Activated naive CD4-positive, alpha-beta T cell treated with anti-CD3 and anti-CD28 coated beads for 36 hours (primary cell): ENCODE data around the gene EDN2. TPM values are rescaled to one million over a fixed set of nuclear protein-coding genes. Genes with fewer than 3 reads are reported as not detected.

ENCODE experiments used
- CTCF ChIA-PET: fragments of 350-600 bp; sonication (Branson Sonifier 250); formaldehyde crosslinking; loops from one replicate; lab custom pipeline; 2021; ENCODE audit warnings: antibody characterized with exemption; lab: Charles Lee
- DNase-seq: peaks from one replicate; pipeline ENCODE4 v3.0.0-alpha.2; 2020
- H3K27ac Mint-ChIP-seq: one replicate; pipeline ENCODE4 v1.8.0; 2021; ENCODE audit warnings: mild to moderate bottlenecking, mixed read lengths
- H3K27me3 Mint-ChIP-seq: one replicate; pipeline ENCODE4 v1.8.0; 2021; ENCODE audit warnings: low read depth, mixed read lengths
- H3K36me3 Mint-ChIP-seq: one replicate; pipeline ENCODE4 v1.8.0; 2021; ENCODE audit warnings: low read depth, mixed read lengths
- H3K4me1 Mint-ChIP-seq: one replicate; pipeline ENCODE4 v1.8.0; 2021; ENCODE audit warnings: low read depth, mixed read lengths
- H3K4me3 Mint-ChIP-seq: one replicate; pipeline ENCODE4 v1.8.0; 2021; ENCODE audit warnings: mild to moderate bottlenecking, moderate library complexity, mixed read lengths
- H3K9me3 Mint-ChIP-seq: one replicate; pipeline ENCODE4 v1.8.0; 2021; ENCODE audit warnings: mixed read lengths
- intact Hi-C: fragments of 100-400 bp; cut with micrococcal nuclease; formaldehyde crosslinking; loops from one replicate; pipeline ENCODE4 v1.15.1; 2023
- total RNA-seq, 2 experiments: library from RNA; stranded (reverse); gene quantifications; one replicate each; pipeline ENCODE4 v1.2.3, GENCODE V29; 2021

Gene EDN2
- total RNA-seq, 2 experiments from 2014 or later, result not detected

DNA sequence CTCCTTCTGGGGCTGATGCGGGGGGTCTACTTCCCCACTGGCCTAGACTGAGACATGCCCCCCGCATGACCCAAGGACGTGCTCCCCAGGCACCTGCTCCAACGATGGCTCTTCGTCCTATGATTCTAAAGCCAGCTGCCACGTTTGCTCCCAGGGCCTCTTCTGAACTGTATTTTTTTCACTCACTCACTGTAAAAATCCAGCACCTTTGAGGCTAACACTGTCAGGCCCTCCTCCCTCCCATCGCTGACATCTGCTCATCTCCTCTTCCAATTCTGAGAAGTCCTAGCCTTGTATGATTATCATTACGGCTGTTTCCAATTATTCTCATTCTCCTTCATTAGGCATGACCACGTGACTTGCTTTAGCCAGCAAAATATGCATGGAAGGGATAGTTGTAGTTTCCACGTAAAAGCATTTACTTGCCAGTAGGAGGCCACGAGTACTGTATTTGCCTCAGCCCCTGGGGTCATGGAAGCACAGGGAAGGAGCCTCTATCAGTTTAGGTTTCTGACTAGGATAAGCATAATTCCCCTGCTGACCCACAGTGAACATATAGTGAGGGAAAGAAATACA is 19.1 kb upstream of the EDN2 start:
- intact Hi-C loops, result no loop called here
- H3K36me3 Mint-ChIP-seq, result no peaks in the 10 kb centered on the region
- H3K9me3 Mint-ChIP-seq, result no peaks in the 10 kb centered on the region
- CTCF ChIA-PET, result interaction anchor here (1.5 kb wide), 1 partner anchor 12 kb away, joined by 3 read pairs; no protein-coding TSS in a partner anchor
- no peaks in the 10 kb centered on the region for H3K4me1 Mint-ChIP-seq
- no peak overlapping the region for H3K27ac Mint-ChIP-seq
- H3K27me3 Mint-ChIP-seq, result no peaks in the 10 kb centered on the region
- DNase-seq, result no peak
- H3K4me3 Mint-ChIP-seq, result no peak overlapping the region

DNA sequence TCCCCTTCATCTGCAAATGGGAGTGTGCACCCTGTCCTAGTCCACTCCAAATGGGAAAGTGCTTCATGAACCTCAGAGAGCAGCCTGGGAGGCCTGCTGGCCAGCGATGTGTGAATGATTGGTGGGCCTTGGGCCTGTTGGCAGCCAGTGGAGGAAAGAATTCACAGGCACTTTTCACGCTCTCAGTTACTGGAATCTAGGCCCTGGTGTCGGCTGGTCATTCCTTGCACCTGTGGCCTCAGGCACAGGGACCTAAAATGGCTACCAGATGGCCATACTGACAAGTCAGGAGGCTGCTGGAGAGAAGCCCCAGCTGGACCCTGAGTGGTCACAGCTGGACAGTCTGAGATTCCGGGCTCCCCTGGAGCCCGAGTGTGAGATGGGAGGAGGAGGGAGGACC is 18.4 kb upstream of the EDN2 start:
- intact Hi-C loops, result no loop called here
- Mint-ChIP-seq H3K36me3 (no peaks in the 10 kb centered on the region), H3K27me3 (no peaks in the 10 kb centered on the region), H3K9me3 (no peaks in the 10 kb centered on the region), H3K4me3 (no peak overlapping the region), H3K27ac (no peak overlapping the region), H3K4me1 (no peaks in the 10 kb centered on the region)
- no peak for DNase-seq
- CTCF ChIA-PET, result interaction anchor here (1.5 kb wide), 1 partner anchor 11 kb away, joined by 3 read pairs; no protein-coding TSS in a partner anchor

DNA sequence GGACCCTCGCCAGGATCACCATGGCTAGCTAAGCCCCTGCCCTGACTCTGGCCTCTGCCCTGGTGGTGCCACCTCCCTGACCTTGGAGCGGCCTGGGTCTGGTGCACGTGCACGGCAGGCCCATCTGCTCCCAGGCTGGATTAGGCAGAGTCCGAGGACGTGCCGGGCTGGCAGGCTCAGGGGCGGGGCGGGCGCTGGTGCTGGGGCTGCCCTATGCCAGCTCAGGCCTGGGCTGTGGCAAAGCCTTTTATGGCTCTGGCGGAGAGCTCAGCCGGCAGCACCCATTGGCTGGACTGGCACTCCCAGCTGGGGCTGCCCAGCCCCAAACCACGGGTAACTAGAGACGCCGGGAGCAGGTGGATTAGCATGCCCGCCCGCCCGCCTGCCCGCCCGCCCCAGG is 17.1 kb upstream of the EDN2 start:
- no peak for DNase-seq
- intact Hi-C loops, result no loop called here
- H3K27ac Mint-ChIP-seq, result no peak overlapping the region
- H3K27me3 Mint-ChIP-seq, result peaks cover 3% of the 10 kb centered on the region
- no peaks in the 10 kb centered on the region for H3K9me3 Mint-ChIP-seq
- H3K4me3 Mint-ChIP-seq, result no peak overlapping the region
- CTCF ChIA-PET, result interaction anchor here (1.0 kb wide), 2 partner anchors 12 to 14 kb away, joined by 4 read pairs; no protein-coding TSS in a partner anchor
- no peaks in the 10 kb centered on the region for H3K36me3 Mint-ChIP-seq
- H3K4me1 Mint-ChIP-seq, result peaks cover 1% of the 10 kb centered on the region

DNA sequence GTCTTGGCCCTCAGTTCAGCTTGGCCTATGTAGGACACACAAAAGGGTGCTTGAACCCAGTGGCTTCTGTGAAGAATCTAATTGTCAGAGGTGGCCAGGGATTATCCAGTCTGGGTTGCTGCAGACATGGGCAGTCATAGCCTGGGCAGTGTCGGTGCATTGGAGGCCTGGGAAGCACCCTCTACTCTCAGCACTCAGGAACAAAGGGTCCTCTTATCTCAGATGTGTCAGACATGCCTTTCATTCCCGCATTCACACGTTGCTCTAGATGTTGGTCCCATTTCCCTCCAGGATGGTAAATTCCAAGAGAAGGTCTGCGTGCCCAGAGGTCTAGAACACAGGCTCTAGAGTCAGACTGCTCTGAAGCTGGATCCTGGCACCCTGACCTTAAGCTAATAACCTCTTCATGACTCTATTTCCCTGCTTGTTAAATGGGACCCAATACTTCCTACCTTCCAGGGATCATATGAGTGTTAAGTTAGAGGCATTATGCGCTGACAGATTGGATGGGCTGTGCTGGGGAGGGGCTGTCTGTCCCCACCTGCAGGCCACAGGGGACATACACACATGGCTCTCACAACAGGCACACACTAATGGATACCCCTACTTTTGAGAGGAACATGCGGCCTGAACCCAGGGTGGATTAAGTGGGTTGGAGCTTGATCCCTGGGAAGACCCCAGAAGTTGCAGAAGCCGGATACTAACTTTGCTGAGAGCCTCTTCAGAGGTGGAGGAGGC is 16.5 kb upstream of the EDN2 start:
- Mint-ChIP-seq H3K4me1 (peaks cover 1% of the 10 kb centered on the region), H3K4me3 (no peak overlapping the region)
- CTCF ChIA-PET, result interaction anchor here (1.0 kb wide), 1 partner anchor 13 kb away, joined by 4 read pairs; no protein-coding TSS in a partner anchor

DNA sequence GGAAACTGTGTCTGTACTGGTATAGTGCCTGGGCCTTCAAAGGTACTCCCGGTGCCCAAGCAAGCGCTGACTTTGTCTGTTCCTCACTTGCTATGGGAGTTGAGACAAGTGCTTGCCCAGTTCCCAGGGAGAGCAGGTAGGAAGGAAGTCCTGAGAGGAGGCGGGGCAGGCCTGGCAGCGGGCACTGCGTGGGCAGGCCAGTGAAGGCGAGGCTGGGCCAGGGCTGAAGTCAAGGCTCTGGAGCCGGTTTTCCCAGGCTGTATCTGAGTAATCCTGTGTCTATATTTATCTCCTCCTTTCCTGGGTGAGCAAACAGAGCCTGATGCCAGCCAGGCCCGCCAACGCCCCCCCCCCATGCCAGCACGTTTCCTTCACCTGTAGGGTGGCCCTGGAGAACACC is 15.9 kb upstream of the EDN2 start:
- CTCF ChIA-PET, result no interaction called here
- Mint-ChIP-seq H3K27me3 (peaks cover 8% of the 10 kb centered on the region), H3K9me3 (no peaks in the 10 kb centered on the region), H3K27ac (no peak overlapping the region), H3K4me1 (peaks cover 7% of the 10 kb centered on the region), H3K4me3 (no peak overlapping the region), H3K36me3 (no peaks in the 10 kb centered on the region)
- no peak for DNase-seq
- intact Hi-C loops, result no loop called here

More for the DNA sequence above, 16.5 kb upstream of the EDN2 start:
- Mint-ChIP-seq H3K9me3 (no peaks in the 10 kb centered on the region), H3K36me3 (no peaks in the 10 kb centered on the region), H3K27me3 (peaks cover 3% of the 10 kb centered on the region), H3K27ac (no peak overlapping the region)
- no peak for DNase-seq
- intact Hi-C loops, result no loop called here

DNA sequence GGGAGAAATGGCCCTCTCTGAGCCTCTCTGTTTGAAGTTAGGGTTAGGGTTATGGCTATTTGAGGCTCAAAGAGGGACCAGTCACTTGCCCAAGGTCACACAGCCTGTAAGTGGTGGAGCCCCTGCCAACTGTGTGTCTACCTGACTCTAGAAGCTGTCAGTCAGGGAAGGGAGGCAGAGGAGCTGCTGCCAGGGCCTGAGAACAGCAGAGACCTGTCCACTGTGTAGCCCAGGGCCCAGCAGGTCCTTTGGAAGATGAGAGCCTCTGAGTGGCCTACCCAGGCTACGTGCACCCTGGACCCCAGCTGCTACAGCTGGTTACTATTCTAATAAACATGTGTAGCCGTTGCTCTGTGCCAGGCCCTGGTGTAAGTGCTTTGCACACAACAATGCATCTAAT is 15.1 kb upstream of the EDN2 start:
- intact Hi-C loops, result loop anchor here (5.0 kb wide), 1 partner anchor 308 kb away; no protein-coding TSS in a partner anchor
- no peak for DNase-seq
- peaks cover 7% of the 10 kb centered on the region for H3K4me1 Mint-ChIP-seq
- H3K27me3 Mint-ChIP-seq, result peaks cover 15% of the 10 kb centered on the region
- CTCF ChIA-PET, result no interaction called here
- no peaks in the 10 kb centered on the region for H3K9me3 Mint-ChIP-seq
- H3K4me3 Mint-ChIP-seq, result no peak overlapping the region
- no peaks in the 10 kb centered on the region for H3K36me3 Mint-ChIP-seq
- H3K27ac Mint-ChIP-seq, result no peak overlapping the region

DNA sequence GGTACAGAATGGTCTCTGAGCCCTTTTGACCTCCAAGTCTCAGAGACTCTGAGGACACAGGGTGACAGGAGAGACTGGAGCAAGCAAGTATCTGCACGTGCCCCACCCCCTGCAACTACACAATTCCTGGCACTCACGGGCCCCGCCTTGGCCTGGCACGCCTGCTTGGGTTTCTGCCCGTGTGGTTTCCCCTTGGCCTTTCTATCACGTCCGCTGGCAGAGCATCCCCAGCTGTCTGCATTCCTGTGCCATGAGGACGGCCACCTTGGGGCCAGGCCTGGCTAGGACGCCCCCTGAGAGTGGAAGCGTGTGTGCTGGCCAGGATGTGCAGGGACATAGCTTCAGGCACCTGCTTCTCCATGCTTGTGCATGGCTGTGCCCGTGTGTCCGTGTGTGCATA is 14.3 kb upstream of the EDN2 start:
- no peak overlapping the region for H3K27ac Mint-ChIP-seq
- intact Hi-C loops, result loop anchor here (5.0 kb wide), 1 partner anchor 308 kb away; no protein-coding TSS in a partner anchor
- CTCF ChIA-PET, result no interaction called here
- peaks cover 17% of the 10 kb centered on the region for H3K27me3 Mint-ChIP-seq
- H3K36me3 Mint-ChIP-seq, result no peaks in the 10 kb centered on the region
- H3K4me3 Mint-ChIP-seq, result no peak overlapping the region
- H3K9me3 Mint-ChIP-seq, result no peaks in the 10 kb centered on the region
- no peak for DNase-seq
- peaks cover 7% of the 10 kb centered on the region for H3K4me1 Mint-ChIP-seq

DNA sequence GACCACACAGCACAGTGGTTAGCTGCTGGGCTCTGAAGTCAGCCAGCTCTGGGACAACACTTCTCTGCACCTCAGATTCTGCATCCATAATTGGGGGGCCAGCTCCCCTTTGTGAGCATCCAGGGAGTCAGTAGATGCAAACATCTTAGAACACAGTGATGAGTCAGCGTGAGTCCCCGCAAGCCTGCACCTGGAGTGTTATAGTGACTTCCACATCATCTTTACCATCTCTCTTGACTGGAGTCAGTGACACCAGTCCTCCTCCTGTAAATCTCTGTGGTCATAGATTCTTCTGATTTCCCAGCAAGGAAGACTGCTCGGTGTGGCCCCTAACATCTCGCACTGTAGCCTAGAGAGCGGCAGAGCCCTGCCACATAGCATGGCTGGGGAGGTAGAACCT is 13.9 kb upstream of the EDN2 start:
- Mint-ChIP-seq H3K27ac (no peak overlapping the region), H3K9me3 (no peaks in the 10 kb centered on the region), H3K36me3 (no peaks in the 10 kb centered on the region), H3K4me3 (no peak overlapping the region), H3K4me1 (peaks cover 7% of the 10 kb centered on the region), H3K27me3 (peaks cover 17% of the 10 kb centered on the region)
- intact Hi-C loops, result loop anchor here (5.0 kb wide), 1 partner anchor 309 kb away; no protein-coding TSS in a partner anchor
- CTCF ChIA-PET, result no interaction called here
- DNase-seq, result no peak

DNA sequence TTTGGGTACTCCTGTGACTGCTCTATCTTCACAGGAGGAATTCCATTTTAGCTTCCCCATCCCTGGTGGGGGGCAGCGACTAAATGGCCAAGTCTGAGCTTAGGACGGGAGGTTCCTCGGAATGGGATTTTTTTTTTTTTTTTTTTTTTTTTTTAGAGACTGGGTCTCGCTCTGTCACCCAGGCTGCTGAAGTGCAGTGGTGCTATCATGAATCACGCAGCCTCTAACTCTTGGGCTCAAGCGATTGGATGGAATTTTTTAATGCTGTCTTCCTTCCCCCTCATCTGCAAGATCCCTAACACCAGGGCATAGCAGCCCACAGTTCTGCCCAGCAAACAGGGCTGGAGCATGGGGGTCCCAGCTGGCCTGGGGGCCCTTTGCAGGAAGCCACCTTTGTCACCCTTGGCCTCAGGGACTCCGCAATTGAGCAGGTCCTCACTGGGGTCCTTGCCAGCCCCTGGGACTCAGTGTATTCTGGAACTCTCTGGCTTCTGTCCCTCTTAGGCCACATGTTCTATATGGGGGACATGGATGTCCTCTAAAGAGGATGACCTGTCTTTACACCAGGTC is 13.1 kb upstream of the EDN2 start:
- Mint-ChIP-seq H3K27me3 (peaks cover 17% of the 10 kb centered on the region), H3K4me1 (peaks cover 7% of the 10 kb centered on the region), H3K36me3 (no peaks in the 10 kb centered on the region), H3K9me3 (no peaks in the 10 kb centered on the region), H3K27ac (no peak overlapping the region), H3K4me3 (no peak overlapping the region)
- DNase-seq, result no peak
- intact Hi-C loops, result loop anchor here (5.0 kb wide), 1 partner anchor 310 kb away; no protein-coding TSS in a partner anchor
- CTCF ChIA-PET, result no interaction called here

DNA sequence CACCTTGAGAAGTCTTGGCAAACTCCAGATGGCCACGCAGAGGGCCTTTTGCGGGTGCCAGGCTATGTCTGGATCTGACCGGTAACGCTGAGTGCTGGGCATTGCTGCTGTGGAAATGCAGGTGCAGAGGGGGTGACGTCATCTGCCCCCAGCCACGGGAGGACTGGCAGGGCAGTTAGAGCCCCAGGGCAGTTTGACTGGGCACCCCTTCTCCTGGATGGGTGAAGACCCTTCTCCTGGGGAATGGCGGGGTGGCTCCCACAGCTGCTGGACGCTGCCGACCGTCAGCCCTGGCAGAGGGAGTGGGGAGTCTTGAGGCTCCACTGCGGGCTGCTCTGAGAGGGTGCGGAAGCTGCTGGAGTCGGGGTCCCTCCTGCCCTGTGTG is 12.6 kb upstream of the EDN2 start:
- CTCF ChIA-PET, result interaction anchor here (0.7 to 1.3 kb wide), 2 partner anchors 77 to 677 kb away, joined by 3 to 4 read pairs; no protein-coding TSS in a partner anchor
- no peaks in the 10 kb centered on the region for H3K9me3 Mint-ChIP-seq
- DNase-seq, result no peak
- H3K4me3 Mint-ChIP-seq, result no peak overlapping the region
- intact Hi-C loops, result loop anchor here (5.0 kb wide), 1 partner anchor 310 kb away; no protein-coding TSS in a partner anchor
- no peaks in the 10 kb centered on the region for H3K36me3 Mint-ChIP-seq
- H3K27ac Mint-ChIP-seq, result no peak overlapping the region
- H3K27me3 Mint-ChIP-seq, result peaks cover 17% of the 10 kb centered on the region
- peaks cover 7% of the 10 kb centered on the region for H3K4me1 Mint-ChIP-seq

DNA sequence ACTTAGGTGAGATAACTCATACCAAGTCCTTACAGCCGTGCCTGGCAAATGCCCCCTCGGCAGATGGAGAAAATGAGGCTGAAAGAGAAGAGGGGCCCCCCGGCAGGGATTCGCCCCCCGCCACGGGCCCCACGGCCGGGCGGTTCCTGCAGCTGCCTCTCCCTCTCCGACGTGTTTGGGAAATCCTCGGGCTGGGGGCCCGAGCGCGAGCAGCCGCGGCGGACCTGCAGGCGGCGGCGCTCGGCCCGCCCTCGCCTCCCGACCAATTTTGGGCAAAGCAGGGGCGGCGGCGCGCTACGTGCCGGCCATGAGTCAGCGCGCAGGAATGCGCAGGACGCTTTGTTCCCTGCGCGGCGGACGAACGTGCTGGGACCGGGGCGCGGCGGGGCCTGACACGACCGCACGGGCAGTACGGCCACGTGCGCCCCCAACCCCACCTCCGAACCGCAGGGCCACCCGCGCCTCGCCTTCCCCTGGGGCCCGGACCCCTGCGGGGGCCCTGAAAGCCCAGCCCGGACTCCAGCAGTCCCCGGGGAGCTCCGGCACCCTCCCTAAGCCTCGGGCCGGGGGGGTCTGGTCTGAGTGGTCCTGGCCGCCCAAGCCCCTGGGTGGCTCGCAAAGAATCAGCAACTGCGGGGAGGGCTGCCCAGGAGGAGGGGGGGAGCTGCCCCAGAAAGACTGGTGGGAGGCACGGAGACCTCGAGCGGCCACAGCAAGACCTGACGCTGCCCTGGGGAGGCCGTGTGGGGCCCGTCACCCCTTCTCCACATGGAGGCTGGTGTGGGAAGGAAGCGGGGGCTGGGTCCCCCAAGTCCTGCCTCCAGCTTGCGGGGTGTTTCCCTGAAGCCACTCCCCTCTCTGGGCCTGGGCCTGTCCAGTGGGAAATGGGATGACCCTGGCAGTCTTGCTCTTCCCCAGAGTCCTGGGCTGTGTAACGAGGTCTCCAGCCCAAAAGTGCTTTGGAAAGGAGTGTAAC is 11.9 kb upstream of the EDN2 start:
- H3K36me3 Mint-ChIP-seq, result no peaks in the 10 kb centered on the region
- peak; percentile 63 for DNase-seq
- no peaks in the 10 kb centered on the region for H3K9me3 Mint-ChIP-seq
- H3K4me3 Mint-ChIP-seq, result peak overlapping the region; percentile 53
- CTCF ChIA-PET, result interaction anchor here (0.7 to 1.4 kb wide), 3 partner anchors 78 to 677 kb away, joined by 3 to 4 read pairs (median 3); no protein-coding TSS in a partner anchor
- intact Hi-C loops, result loop anchor here (5.0 kb wide), 1 partner anchor 311 kb away; no protein-coding TSS in a partner anchor
- no peak overlapping the region for H3K27ac Mint-ChIP-seq
- peaks cover 7% of the 10 kb centered on the region for H3K4me1 Mint-ChIP-seq
- peaks cover 17% of the 10 kb centered on the region for H3K27me3 Mint-ChIP-seq
